Ammon's horn (tissue), 1 donor: ENCODE measurements around the gene HIPK2.

Source experiments
- DNase-seq: peaks from one replicate; pipeline ENCODE4 v3.0.0-alpha.2; 2016; ENCODE audit warnings: low spot score

HIPK2 gene

DNA sequence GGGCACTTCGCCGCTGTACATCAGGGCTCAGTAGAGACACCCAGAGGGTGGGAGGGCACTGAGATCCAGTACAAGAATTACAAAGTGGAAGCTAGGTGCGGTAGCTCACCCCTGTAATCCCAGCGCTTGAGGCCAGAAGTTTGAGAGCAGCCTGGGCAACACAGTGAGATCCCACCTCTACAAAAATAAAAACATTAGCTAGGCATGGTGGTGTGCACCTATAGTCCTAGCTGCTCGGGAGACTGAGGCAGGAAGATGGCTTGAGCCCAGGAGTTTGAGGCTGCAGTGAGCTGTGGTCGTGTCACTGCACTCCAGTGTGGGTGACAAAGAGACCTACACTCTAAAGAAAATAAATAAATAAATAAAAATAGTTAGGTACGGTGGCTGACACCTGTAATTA, 190.3 kb downstream of the HIPK2 start:
- DNase-seq = no peak

DNA sequence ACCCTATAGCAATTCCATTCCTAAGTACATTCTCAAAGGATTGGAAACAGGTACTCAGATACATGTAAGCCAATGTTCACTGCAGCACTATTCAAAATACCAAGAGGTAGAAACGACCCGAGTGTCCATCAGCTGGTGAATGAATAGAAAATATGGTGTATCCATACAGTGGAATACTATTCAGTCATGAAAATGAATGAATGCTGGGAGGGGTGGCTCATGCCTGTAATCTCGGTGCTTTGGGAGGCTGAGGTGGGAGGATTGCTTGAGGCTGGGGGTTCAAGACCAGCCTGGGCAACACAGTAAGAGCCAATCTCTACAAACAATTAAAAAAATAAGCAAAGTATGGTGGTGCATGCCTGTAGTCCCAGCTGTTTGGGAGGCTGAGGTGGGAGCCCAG, 191.5 kb downstream of the HIPK2 start:
- DNase-seq = no peak

DNA sequence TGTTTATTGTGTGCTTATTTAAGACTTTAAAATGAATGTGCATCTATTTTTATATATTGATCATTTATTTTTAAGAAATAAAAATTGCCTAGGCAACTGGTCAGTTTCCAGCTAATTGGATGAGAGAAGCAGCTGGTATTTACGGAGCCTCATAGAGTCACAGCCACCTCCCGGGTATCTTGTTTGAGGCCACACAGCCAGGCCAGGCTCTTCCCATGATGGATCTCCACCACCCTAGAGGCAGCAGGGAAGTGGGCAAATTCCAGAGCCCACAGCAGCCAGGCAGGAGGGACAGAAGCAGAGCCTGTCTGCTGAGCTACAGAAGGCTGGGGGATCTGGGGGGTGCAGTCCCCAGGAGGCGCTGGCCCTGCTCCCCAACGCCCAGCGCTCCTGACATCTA, 192.8 kb downstream of the HIPK2 start:
- DNase-seq = no peak

DNA sequence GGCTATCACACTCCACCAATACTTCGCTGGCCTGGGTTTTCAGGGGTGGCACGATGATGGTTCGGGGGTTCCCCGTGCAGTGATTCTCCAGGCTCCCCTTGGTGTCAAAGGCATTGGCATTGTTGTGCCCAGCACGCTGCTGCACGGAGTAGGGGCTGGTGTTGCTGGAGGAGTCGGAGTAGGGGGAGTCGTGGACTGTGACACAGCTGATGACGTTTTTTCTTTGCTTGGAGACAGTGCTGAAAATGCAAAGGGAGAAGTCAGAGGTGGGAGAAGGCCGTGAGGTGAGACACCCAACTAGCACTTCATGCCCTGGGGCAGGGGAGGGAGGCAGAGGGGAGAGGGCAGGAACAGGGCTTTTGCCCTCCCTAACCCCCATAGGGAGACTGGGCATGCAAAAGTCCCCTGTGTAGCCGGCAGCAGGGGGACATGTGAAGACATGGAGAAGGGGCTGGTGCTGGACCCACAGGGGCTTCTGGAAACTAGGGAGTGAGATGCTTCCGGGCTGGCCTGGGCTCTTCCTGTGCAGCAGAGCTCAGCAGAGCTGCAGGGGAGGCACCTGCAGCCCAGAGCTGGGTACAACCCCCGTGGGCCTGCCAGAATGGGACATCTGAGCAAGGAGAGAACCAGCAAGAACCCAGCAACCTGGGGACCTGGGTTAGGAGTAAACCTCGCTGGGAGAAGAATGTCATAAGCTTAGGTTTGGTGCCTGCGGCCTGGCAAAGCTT, 193.8 kb downstream of the HIPK2 start:
- no peak for DNase-seq

DNA sequence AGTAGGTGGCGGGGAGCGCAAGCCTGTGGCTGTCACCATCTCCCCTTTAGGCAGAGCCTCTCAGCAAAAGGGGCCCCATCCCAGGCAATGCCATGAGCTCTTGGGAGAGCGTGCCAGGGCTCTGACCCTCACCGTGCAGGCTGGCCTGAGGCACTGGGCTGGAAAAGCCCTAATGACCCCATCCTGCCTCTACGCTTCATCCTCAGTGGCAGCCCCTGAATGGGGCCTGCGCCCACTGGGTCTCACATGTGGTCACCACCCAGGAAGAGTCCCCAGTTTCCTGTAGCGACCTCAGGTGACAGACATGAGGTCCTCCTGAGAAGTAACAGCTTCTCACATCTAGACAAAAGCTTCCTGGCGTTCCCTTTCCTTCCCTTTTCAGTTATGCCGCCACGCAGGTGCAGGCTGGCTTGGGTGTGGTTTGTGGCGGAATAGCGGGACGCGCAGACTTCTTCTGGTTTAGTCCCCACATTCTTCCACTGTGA, 195.1 kb downstream of the HIPK2 start:
- no peak for DNase-seq

DNA sequence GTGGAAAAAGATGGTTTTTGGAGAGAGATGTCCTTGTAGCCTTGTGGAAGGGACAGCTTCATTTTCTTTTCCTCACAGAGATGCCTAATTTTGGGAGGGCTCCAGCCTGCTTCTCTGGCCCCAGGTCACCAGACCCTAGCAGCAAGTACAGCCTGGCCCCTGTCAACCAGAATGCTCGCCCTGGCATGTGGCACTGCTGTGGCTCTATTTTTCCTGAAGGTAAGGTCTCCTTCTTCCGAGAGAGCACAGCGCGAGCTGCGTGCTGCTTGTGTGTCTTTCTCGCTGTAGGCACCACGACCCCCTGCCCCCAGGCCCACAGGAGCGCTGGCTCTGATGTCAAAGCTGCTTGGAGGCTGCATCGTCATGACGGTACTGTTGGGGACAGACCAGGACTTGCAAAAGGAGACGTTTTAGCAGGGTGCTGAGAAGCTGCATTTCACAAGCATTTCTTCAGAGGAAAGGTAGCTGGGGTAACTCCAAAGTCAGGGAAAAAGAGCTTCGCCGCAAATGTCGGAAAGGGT, 195.6 kb downstream of the HIPK2 start:
- DNase-seq = no peak

DNA sequence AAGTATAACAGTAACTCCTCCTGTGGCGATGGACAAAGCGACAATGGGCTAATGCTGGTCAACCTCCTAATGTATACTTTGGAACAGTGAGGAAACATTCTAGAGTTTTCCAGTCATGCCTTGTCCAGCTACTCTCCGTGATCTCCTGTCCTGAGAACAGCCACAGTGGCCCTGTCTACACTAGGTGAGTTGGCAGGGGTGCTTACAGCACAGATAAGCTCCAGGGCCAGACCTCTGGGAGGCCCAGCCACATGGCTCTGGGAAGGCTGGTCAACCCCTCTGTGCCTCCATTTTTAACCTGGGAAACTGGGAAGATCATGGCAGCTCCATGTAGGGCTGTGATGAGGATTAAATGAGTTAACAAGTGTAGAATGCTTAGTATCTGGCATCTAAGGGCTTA, 197.4 kb downstream of the HIPK2 start:
- no peak for DNase-seq

DNA sequence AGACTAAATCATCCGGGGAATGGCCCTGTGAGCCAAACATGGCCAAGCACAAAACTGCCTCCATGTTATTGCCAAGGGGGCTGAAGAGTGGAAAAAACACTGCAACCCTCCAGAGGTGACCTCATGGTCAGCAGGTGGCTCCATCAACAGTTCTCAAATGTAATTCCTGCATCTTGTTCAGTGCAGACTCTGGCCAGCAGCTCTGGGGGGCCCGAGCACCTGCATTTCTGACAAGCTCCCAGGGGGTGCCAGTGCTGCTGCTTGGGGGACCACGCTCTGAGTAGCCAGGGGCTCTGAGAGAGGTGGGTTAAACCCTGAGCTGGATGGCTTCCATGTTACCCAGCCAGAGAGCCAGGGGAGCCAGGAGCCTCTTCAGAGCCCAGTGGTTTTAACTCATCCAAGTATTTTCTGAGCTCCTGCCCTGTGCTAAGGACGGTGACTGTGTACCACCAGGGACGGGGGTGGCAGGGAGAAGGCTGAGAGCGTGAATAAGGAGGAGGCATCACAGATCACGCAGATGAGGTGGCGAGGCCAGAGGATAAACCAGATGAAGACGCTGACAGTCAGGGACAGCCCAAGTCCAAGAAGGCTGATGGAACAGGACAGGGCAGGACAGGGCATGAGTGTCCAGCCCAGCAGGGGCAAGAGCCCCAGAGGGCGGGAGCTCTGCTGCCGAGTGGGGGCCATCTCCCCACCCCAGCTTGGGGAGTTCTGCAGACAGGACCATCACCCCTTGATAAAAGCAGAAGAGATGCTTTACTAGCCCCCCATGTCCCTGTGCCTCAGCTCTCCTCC, 201.4 kb downstream of the HIPK2 start:
- no peak for DNase-seq

DNA sequence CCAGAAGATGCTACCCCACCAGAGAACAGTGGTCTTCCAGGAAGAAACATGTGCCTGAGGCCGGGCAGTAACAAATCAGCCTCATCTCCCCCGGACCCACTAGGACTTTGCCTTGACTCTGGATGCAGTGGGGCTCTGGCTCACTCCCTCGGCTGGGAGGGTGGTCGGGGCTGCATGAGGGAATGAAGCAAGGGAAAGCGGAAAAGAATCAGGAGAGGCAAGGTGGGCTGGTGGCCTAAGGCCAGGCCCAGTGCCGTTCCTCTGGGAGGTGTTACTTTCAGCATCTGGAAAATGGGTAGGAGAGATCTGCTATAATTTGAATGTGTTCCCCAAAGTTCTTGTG, 202.5 kb downstream of the HIPK2 start:
- DNase-seq = no peak

DNA sequence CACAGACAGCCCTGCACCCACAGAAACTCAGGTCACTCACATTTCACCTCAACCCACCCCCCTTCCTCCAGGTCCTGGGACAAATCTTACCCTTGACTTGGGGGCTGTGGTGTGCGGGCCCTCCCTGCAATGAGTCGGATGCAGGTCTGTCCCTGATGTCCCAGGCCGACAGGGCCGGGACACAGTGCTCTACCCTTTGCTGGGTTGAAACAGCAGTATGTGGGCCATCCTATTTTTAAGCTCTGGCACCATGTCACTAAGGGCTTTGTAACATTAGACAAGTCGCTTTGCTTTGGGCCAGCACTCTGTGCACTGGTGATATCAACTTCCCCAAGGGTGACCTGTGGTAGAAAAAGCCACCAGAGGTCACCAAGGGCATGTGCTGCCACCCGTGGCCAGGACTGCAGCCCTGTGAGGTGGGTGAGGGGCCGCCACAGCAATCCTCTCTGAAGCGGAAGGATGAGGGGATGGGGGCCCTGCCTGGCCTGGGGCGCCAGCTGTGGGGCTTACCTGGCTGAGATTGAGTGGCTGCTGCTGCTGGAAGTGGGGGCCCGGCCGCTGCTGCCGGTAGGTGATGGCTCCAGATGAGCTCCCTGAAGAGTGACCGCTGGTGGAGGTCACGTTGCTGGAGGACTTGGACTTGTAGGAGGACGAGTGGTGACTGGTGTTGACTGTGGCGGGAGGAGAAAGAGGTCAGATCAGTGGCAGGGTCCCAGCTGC, 203.0 kb downstream of the HIPK2 start:
- no peak for DNase-seq

DNA sequence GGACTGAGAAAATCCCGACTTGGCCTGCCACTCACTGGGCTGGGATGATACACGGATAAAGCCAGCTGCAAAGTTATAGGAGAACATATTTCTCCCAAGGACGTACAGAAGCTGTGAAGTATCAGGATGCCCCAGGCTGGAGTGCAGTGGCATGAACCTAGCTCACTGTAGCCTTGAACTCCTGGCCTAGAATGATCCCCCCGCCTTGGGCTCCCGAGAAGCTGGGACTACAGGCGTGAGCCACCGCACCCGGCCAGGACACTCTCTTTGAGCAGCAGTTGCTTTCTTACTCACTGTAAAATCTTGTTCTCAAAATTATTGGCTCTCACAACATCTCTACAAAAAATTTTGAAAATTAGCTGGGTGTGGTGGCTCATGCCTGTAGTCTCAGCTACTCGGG, 203.9 kb downstream of the HIPK2 start:
- DNase-seq = no peak

DNA sequence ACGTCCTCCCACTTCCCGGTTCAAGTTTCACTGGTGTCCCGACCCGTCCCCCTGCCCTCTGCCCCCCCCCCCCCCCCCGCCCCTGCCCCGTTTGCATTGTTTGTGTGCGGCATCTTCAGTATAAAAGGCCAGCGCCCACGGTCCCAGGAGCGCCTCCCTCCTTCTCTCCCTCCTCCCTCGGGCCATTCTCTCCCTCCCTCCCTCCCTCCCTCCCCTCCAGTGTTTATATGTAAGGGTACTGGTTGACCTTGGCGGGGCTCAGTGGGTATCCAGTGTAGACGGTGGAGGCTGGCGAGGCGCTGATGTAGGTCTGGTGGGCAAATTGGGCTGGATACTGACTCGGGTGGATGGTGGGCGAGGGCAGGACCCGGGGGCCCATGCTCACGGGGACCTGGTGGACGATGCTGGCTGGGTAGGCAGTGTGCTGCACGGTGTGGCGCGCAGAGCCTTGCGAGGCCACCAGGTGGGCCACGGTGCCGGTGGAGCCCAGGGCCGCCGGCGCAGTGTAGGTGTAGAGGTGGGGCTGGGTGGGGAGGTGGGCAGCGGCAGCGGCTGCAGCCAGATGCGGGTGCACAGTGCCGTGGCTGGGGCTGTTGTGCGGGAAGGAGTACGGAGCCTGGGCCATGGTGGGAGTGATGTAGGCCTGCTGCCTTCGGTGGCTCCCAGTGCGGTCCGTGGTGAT, 205.0 kb downstream of the HIPK2 start:
- no peak for DNase-seq

DNA sequence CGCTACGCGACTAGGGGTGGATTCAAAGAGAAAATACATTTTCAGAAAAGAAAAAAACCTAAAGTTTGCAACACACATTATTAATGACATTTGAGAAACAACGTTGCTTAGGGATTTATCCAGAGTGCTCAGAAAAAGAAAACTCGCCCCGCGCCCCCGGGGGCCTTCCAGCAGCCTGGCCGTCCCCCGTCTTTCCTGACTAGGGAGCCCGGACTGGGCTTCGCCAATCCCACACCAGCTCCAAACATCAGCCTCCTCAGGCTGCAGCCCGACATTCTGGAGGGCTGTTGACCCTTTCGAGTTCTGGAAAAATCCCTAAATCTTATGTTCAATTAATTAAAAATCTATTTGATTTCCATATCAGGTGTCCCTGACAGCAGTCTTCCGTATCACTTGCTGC, 205.7 kb downstream of the HIPK2 start:
- DNase-seq = no peak

DNA sequence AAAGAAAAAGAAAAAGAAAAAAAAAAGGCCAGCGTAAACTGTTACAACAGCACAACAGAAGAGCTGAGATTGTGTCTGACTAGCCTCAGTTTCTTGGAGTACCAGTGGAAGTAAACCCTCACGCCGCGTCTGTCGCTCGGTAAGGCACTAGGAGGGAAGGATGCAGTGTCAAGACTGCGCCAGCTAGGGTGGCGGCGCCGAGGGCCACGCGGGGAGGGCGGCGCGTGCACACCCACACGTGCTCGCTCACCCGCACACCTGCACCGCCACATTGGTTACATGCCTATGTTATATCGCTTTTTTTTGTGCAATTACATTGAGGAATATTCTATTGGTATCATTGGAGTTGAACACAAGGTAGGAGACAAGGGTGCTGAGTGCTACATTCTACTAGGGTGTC, 206.1 kb downstream of the HIPK2 start:
- DNase-seq = no peak

DNA sequence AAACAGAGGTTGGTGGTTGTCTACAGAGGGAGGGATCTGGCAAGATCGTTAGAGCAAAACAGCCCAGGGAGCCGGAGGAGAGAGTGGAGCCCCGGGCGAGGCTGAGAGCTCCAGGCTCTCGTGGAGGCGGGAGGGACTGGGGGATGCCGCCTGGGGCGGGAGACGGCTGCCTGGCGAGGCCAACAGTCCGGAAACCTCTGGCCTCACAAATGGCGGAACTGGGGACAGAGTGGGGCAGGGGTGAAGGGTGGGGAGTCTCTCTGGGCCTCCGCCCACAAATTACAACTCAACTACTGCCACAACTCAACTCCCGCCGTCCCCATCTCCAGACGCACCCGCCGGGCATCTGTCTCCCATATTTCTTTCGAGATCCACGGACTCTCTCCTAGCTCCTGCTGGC, 206.6 kb downstream of the HIPK2 start:
- no peak for DNase-seq

DNA sequence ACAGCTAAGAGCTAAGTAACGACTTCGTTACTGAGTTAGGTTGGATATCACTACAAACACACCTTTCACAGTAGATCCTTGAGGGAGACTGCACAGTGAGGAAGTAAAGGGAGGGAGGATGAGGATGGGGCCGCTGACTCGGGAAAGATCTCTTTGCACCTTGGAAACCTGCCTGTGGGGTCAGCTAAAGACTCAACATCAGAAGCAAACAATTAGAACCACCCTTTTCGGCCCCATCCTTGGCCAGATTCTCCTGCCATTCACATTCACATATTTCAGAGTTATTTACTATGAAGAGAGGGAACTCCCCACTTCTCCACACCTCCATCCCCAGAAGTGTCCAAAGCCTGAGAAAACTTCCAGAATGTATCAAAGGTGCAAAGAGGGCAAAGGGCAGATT, 207.2 kb downstream of the HIPK2 start:
- no peak for DNase-seq

DNA sequence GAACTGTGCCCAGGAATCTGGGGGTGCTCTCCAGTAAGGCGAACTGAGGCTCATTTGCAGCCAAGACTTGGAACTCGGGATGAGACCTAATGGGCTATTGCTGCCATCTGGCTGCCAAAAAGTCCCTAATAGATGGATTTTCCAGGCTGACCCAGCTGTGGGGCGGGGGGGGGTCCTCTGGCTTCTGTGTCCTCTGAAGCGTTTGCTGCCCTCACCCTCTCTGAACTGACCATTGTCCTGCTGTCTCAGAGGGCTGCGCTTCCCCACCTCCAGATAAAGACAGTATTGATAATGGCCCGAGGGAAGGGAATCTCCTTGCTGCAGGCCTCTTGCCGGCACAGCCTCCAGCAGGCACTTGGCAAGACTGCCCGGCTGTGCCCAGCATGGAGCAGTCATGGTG, 207.7 kb downstream of the HIPK2 start:
- DNase-seq = peak; percentile 89

DNA sequence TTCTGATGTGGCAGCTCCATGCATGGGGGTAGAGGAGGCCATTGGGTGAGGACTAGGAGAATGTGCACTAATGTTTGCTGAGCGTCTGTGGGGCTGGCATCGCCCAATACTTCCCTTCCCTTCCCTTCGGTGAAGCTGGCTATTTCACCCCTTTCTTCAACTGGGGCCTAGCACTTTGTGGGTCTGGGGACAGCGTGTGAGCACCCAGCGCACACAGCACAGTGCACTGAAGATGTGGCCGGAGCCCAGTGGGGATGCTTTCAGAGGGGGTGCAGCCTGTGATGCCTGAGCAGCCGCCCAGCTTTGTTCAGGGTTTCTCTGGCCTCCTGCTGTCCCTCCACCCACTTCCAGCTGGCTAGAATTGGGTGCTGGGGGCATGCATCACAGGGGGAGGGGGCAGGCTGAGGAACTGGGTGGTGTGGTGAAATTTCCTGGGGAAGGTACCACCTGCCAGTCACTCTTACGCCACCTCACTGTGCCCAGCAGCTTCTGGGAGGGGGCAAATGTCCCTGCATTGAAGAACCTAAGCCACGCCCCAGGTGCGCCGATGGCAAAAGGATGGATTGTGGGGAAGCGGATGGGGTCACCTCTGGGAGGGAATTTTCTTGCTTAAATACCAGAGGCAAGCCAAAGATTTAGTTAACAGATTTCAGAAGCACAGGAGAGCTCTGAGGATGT, 208.8 kb downstream of the HIPK2 start:
- no peak for DNase-seq

DNA sequence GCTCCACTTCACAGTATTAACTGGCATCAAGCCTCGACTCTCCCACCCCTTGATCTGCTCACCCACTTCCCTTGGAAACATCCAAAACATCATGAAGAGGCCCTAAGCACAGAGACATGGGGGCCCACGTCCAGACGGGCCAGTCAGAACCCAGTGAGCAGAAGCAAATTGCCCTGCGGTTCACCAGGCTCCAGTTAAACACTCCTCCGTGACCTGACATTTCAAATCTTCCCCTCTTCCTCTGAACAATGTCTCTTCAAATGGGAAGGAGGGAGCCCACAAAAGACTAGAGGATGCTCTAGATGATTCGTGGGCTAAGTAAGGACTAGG, 209.5 kb downstream of the HIPK2 start:
- DNase-seq = no peak

DNA sequence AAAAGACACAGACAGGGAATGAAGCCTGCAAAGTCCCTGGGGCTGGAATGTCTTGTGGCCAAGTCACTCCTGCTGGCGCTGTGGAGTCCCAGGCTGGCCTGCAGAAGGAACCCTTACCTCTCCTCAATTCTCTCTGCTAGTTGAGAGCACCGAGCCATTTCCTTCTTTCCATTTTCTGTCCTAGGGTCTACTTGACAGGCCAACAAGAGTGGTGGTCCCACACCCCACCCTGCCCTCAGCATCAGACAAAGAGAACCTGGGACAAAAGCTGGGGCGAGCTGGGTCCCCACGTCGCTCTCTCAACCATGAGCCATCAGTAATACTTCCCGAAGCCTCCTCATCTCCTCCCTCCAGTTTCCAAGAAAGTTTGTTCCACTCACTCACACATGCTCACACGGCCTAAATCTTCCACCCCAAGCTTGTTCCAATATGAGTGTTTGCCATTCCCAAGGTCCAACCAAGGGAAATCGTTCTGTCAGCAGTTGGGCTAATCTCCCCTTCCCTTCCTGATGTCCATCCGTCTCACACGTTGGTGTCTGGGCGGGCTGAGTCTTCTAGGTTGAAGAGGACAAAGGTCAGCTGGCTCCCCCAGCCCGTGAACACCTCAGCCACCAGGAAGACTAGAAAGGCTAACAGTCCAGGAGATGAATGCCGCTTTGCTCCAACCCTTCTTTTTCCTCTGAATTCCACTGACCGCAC, 210.0 kb downstream of the HIPK2 start:
- no peak for DNase-seq
